NCI-H345 (cell line): ENCODE measurements around the gene IL7R.

ENCODE experiments used
- DNase-seq: peaks from one replicate; lab custom pipeline; 2025; lab: John Stamatoyannopoulos, UW

The IL7R gene, protein sequence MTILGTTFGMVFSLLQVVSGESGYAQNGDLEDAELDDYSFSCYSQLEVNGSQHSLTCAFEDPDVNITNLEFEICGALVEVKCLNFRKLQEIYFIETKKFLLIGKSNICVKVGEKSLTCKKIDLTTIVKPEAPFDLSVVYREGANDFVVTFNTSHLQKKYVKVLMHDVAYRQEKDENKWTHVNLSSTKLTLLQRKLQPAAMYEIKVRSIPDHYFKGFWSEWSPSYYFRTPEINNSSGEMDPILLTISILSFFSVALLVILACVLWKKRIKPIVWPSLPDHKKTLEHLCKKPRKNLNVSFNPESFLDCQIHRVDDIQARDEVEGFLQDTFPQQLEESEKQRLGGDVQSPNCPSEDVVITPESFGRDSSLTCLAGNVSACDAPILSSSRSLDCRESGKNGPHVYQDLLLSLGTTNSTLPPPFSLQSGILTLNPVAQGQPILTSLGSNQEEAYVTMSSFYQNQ

DNA sequence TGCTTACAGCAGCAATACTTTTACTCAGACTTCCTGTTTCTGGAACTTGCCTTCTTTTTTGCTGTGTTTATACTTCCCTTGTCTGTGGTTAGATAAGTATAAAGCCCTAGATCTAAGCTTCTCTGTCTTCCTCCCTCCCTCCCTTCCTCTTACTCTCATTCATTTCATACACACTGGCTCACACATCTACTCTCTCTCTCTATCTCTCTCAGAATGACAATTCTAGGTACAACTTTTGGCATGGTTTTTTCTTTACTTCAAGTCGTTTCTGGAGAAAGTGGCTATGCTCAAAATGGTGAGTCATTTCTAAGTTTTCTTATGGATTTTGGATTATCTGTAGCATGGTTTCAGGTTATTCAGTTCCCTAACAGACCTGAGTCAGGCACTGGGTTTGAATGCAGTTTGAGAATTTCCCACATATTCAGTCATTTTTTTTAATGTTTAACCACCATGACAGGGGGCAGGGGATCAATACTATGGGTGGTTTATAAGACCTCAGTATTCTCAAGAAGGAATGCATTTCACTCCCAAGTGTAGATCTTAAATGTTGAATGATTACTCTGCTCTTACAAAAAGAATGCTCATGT lies at the start of gene IL7R:
TSS of gene IL7R (plus strand) at position 127 of the 587 bp plus-strand sequence. CDS start at position 214, 87 bp downstream.
- DNase-seq, result no peak

DNA sequence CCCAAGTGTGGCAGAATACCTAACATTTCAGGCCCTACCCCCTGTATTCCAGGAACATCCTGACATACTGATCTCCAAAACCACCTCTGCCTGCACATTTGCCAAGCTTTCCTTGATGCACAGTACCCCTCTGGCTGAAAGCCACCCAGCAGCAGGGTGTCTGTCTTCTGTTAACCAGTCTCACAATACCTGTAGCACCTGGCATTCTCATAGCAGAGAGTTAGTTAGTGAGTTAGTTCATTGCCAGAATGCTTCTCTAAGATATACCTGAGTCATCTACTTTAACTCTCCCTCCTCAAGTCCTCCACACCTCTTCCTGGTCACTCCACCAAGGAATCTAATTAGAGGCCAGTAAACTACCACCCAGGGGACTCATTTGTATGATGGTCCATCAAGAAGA lies 46.1 kb upstream of the IL7R start:
- no peak for DNase-seq

DNA sequence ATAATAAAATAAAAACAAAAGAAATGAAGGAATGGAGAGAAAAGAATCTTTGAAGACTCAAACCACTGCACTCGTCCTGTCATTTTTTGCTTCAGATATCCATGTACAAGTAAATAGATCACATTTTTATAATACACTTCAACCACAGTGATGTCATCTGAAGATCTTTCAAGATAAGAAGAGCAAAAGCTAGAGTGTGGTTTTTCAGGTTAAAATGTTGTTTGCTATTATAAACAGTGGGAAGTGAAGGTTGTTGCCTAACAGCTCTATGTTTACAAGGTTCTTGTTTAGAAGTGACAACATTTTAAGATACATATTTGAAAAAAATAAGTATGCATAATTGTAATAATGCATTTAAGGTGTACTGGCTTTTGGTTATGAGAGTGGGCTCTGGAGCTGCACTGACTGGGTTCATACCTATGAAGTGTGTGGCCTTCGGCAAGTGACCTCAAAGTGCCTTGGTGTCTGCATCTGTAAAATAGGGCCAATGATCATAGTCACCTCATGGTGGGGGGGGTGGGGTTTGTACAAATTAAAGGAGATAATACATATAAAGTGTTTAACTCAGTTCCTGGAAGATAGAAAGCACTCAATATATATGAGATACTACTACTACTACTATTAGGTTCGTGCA lies 45.5 kb upstream of the IL7R start:
- DNase-seq, result no peak

DNA sequence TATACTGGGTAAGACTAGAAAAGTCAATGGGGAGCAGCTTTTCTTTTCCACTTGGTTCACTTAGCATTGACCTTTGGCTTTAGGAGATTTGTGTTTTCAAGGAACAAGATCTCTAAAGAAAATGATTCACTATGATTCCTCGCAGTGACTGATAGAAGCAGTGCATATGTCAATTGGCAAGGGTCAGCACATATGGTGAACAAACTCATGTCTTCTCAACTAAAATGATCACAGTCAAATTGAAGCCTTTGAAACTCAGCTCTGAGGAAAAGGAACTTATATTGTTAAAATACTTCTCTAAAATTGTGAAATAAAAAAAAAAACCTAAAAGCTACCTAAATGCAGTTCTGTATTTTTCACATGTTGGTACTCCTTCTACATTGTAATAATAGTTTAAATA lies 43.2 kb upstream of the IL7R start:
- DNase-seq, result no peak

DNA sequence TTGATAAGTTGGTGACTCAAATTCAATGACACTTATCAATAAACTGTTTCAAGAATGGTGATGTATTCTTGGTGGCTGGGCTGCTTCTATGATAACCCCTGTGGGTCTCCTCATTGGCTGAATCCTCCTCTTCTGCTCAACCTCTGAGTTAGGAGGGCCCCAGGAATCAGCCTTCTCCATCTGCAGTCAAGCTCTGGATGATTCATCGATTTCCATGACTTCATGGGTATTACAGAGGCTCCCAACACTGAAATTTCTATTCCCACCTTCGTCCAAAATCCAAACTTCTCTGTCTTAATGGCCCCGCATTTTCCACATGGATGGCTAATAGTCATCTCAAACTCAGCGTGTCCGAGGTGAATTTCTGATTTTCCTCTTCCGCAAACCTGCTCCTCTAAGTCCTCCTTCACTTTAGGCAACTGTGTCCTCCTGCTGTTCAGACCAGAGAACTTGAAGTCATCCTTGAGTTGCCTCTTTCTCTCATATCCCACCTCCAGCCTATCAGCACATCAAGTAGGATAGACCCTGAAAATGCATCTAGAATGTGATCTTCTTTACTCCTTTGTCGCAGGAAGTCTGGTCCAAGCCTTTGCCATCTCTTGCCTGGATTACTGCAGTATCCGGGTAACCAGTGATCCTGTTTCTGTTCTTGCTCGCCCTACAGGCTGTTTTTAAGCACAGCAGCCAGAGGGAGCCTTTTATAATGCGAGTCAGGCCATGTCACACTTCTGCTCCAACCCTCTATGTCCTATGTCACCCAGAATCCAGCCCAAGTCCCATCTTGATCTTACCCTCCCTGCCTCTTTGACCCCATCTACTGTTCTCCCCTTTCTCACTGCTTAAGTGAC lies 41.4 kb upstream of the IL7R start:
- no peak for DNase-seq

DNA sequence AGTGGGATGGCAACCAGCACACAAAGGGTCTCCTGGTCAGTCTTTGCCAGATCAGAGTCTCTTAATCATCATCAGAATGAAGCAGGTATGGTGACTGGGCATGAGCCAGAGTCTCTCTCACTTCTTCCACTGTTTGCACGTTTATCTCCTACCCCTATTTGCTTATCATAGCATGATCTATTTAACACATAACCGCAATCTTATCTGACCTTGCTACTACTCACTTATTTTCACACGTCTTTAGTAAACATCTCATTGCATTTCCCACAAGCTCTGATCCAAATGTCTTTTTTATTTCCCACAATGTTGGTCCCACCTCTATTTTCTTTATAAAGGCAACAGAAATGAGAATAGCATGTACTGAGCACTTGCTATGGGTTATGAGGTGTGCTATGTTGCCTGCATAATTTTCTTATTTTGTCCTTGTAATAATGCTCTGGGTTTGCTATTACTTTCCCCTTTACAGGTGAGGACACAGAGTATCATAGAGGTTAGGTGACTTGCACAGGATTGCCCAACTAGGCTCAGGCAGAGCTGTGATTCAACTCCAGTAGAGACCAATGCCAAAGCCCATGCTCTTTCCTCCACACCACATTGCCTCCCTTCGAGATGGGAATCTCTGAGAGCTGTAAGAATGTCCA lies 39.7 kb upstream of the IL7R start:
- DNase-seq, result no peak

DNA sequence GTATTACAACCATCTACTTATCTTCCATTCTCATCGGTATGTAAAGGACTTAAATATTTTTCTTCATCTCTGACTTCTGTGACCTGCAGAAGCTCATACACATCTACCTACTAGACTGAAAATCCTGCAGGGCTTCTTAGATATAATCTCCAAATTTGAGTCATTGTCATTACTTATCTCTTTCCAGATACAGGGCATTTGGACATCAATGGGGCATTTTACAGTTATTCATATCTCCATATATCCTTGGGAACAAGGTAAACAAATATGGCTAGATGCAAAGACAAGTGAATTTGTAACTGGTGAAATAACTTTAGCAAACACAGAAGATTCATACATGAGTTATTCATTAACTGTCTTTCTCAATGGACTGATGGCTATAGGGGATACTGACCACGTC lies 37.7 kb upstream of the IL7R start:
- no peak for DNase-seq

DNA sequence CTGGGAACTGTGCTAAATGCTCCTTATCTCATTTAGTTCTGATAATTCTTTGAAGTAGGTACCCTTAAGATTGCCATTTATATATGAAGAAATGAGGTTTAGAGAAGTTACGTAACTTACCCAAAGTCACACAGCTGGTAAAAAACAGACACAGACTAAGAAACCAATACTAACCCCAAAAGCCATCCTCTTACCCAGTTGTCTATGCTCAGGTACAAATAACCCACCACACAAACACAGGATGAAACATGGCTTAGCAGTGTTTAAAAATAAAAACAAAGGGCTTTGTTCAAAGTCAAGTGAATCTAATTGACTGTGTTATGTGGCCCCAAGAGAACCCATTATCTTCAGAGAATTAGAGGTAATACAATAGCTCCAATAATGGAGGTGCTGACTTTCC lies 37.0 kb upstream of the IL7R start:
- no peak for DNase-seq

DNA sequence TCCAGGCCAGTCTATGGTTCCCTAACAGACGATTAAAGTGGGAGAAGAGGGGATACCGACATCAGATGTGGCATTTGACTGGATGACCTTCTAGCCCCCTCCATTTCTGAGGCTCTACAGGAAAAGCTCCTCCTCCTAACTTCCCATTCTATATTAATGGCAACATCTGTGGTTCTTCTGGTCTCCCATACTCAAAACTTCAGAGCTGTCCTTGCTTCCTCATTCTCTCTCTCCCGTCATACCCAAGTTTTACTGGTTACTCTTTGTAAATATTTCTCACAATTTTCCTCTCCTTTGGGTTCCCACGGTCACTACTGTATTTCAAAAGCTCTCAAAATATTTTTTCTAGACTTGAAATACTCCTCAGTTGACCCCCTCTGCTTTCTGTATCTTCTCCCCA lies 36.0 kb upstream of the IL7R start:
- no peak for DNase-seq

DNA sequence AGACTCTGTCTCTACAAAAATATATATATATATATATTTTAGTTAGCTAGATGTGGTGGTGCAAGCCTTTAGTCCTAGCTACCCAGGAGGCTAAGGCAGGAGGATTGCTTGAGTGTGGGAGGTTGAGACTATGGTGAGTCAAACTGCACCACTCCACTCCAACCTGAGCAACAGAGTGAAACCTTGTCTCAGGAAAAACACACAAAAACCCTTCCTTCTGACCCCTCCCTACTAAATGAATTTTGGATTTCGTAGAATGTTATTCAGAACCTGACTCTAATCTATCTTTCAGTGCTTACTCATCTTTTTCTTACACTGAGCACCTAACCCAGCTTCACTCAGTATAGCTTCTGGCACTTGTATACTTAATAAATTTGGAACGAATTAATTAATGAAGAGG lies 35.2 kb upstream of the IL7R start:
- DNase-seq, result no peak

DNA sequence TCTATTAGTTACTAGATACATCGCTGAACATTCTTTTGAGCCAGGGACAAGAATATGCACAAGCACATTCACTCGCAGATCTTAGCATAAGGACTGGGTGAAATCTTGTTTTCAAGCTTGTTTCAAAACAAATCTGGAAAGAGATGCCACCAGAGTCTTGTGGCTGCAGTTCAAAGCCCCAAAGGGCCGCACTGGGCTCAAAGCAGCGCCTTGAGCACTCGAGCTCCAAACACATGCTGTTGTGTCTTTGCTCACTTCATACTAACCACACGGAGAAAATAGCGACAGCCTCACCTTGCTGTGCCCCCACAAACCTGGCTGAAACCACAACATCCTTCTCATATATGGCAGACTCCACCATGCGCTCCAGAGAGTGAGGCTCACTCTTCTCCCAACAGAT lies 34.2 kb upstream of the IL7R start:
- DNase-seq, result no peak

DNA sequence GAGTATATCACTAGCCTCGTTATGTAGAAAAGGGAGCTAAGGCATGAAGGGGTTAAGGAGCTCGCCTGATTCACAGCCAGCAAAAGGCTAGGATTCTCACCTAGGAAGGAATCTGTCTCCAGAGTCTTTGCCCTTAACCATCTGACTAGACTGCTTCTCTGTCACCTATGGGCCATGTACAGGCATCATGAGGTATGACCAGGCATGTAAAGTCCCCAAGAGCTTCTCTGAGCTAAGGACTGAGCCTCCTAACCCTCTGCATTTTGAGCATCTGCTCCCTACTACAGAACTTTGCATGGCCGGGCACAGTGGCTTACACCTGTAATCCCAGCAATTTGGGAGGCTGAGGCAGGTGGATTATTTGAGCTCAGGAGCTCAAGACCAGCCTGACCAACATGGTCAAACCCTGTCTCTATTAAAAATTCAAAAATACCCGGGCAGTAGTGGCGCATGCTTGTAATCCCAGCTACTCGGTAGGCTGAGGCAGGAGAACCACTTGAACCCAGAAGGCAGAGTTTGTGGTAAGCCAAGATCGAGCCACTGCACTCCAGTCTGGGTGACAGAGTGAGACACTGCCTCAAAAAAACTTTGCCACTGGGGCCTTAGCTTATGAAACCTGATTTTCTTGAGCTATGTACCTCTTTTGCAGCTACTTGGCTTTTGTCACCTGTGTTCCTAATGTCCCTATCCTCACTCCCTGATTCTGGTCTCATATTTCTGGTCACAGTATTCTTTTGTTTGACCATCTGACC lies 33.2 kb upstream of the IL7R start:
- DNase-seq, result no peak

DNA sequence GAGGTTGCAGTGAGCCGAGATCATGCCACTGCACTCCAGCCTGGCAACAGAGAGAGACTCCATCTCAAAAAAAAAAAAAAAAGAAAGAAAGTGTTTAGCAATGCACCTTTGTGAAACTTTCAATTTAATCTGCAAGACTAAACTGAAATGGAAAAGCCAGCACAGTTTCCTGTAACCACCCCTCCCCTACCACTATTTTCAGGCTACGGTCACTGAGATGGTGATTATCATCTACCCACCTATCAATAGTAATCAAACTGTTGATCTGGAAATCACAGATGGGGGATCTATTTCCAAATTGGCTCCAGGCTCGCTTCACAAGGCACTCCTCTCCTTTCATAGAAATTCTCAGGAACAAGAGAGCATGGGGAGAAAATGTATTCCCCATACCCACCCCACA lies 30.6 kb upstream of the IL7R start:
- no peak for DNase-seq

DNA sequence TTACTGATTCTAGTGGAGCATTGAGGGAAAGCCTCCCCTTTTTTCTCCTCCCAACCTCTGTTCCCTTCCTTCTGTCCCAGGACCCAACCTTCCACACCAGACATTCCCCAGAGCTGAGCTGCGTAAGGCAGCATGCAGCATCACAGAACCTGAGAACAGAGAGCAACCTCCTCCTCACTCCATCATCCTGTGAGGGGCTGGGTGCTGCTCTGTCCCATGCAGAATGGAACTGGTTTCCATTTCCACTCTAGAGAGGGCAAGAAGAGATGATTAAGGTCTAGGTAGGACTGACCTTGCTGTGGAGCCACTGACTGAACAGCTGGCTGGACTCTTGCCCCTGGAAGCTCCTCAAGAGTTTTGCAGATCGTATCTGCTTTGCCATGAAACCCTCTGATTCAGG lies 30.1 kb upstream of the IL7R start:
- DNase-seq, result no peak

DNA sequence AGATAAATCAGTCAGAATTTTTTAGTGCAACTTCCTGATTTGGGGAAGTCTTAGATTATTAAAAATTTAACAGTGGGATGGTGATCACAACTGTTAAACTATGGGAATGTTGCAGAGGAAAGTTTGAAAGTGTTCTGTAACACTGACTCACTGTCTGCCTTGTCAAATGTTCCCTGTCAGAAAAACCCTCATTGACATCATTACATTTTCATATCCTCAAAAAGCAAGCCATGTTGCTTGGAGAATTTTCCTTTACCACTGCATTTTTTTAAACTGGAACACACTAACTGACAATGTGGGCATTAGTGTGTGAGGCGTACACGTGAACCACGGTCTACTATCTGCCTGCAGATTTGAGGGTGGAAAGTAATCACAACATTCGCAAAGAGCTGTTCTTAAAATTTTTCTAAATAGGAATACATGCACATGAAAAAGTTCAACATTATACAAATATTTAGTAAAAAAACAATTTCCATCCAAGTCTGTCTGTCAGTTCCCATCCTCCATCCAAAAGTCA lies 28.6 kb upstream of the IL7R start:
- no peak for DNase-seq

DNA sequence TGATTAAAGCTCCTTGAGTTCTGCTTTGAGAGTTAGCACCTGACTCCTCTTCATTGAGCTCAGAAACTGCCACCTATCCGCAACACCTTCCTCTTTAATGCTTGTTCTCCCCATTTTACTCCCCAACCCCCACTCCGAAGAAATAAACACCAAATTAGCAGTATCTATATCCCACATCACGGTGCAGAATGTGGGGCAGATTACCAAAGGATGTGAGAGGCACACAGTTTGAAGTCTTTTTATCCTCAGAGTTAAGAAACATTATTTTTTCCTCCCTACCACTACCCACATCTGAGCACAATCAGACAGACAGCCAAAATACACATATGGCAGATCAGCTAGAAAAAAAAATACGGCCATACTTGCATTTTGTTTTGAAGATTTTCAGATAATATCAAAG lies 26.1 kb upstream of the IL7R start:
- no peak for DNase-seq

DNA sequence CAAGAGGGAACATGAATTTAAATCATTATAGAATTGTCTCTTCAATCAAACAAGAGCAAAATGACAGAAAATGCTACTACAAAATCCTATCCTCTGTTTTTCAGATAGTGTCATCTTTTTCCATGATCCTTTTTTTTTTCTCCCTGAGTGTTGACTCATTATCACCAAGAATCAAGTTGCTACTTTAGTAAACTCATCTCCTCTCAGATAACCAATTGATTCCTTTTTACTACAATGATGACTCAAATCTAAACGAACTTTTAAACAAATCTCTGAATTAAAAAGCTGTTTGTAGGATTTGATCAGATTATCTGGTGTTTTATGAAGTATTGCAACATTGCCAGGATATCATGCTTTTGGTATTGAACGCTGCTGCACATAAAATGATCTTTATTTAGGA lies 23.9 kb upstream of the IL7R start:
- no peak for DNase-seq

DNA sequence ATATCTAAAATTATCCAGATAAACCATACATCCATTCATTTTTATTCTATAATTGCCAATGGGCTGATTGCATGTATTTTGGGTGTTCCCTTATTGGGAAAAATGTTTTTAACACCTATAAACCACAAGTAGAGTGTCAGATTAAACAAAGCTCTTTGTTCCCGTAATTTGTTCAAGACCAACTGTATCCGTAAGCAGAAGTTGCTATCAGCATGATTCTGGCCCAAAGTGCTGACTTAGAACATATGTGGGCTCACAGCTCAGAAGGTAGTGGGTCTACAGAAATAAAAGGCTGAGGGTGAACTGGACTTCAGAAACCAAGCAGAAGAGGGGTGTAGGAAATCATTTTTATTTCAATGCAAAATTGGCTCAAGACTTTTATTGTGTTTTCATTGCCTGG lies 23.5 kb upstream of the IL7R start:
- no peak for DNase-seq

DNA sequence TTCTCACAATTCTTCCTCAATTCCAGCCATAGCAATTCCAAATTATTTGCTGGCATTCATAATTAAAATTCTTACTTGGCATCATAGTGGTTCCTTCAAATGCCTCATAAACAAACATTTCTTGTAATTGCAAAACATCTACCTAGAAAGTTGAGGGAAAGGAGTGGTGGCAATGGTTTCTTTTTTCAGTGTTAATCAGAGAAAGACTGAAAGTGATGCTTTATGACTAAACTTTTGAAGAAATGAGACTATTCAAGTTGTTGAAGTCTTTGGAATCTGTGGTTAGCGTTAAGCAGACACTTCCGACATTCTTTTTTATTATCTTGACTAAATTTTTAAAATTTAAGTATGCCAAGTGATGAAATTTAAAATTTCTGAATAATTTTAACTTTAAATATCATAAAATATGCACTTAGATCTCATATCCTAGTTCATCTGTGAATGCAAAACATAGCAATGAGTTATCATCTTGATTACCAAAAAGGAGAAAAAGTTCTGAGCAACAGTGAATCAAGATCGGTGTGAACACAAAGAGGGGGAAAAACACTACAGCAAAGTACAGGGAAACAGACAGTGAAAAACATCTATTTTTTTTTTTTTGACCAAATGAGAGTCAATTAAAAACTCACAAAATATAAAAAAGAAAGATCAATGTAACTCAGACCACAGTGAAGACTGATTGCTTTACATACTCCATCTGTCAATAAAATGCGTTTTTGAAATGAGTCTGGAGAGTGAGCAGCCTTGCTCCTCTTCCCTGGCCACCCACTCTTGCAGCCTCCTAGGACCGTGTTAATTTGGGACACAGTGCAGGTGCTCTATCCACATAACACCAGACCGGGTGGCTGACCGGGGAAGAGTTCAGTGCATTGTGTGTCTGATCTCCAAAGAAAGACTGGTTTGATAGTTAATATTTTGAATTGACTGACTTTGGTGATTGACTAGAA lies 20.6 kb upstream of the IL7R start:
- no peak for DNase-seq
